ENCODE data around the gene KLHL14.

Gene KLHL14

DNA sequence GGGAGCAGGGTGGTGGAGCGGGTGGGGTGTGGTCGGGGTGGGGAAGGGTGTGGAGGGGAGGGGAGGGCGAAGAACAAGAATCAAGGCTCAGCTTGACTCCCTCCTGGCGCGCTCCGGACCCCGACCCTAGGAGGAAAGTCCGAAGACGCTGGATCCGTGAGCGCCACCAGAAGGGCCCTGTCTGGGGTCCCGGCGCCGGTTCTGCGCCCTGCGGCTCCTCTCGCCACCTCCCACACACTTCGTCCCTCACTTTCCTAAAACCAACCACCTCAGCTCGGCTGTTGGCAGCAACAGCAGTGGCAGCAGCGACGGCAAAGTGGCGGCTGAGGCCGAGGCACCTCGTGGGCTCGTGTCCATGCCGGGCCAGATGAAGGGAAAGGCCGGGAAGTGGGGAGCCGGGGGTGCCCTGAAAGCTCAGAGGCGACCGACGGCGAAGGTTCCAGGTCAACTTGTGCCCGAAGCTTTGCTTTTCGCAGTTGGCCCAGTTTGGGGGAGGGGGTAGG lies 2.1 kb downstream of the KLHL14 start:
- no peak for DNase-seq

DNA sequence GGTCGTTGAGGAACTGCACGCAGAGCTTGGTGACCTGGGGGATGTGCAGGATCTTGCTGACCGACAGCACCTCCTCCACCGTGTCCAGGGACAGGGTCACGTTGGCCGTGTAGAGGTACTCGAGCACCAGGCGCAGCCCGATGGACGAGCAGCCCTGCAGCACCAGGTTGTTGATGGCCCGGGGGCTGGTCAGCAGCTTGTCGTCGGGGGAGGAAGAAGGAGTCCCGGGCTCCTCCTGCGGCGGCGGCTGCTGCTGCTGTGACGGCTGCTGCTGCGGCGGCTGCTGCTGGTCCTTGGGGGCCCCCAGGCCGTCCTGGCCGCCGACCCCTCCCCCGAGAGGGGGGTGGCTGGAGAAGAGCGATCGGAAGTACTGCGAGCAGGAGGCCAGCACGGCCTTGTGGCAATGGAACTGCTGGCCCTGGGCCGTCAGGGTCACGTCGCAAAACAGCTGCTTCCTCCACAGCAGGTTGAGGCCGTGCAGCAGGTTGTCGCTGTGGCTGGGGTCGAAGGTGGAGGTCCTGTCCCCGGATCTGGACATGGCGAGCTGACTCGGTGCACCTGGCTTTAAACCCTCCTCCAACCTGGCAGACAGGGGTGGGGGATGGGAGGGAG lies 2.7 kb downstream of the KLHL14 start:
- no peak for DNase-seq

DNA sequence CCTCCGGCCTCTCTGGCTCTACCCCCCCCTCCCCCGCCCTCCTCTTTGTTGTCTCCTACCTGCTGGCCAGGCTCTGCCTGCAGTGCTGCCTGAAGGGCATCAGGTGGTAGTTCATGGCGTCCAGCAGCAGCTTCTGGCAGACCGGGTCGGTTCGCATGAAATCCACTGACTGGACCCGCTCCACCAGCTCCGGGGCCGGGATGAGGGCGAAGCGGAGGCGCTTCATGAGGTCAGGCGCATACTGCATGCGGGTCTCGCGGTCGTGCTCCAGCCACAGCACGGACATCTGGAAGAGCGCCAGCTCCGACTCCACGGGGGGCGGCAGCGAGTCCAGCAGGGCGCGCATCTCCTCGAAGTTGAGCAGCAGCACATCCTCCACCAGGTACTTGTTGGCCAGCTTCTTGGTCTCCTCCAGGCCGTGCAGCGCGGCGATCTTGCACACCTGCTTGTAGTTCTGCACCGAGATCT lies 3.2 kb downstream of the KLHL14 start:
- DNase-seq: no peak

- DNase-seq: no peak
Measured at GRCh38 chr18:32769071-32769585, 3.7 kb downstream of the KLHL14 start.

- no peak for DNase-seq
Measured at GRCh38 chr18:32767400-32767799, 5.4 kb downstream of the KLHL14 start.

DNA sequence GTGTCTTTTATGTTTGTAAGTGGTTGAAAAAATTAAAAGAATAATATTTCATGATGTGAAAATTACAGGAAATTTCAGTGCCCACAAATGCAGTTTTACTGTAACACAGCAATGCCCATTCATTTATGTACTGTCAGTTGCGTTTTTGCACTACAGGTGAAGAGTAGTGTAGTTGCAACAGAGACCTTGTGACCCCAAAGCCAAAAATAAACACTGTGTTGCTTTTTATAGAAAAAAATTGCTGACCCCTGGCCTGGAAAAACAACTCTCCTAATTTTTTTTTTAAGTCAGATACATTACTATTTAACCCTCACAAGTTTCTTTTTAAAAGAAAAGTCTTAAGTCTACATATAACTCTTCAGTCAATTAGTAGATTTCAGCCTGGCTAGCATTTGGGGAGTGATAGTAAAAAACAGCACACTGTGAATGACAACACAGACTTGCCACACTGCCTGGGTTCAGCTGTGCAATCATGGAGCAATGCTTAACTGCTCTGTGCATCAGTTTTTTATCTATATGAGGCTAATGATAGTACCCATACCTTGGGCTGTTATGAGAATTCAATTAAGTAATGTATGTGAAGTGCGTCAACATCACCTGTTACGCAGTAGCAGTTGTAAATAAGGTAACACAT lies 8.1 kb downstream of the KLHL14 start:
- no peak for DNase-seq

DNA sequence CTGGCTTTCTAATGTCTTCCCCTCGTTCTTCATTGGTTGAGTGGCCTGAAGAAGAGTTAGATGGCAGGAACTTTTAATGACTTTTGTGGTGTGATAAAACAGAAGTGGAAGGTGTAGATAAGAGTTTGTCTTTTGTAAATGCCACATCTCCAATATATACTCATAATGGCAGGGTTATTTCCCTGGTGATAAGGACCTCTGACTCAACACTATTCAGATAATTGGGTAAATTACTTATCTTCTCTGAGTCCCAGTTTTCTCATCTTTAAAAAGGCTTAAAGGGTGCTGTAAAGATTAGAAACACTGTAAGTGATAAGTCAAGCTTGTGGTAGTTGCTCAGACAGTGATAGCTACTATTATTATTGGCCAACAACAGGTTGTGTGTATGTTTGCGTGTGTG lies 9.5 kb downstream of the KLHL14 start:
- no peak for DNase-seq

GRCh38 chr18:32761231-32761630 lies 11.6 kb downstream of the KLHL14 start:
- DNase-seq: no peak

DNA sequence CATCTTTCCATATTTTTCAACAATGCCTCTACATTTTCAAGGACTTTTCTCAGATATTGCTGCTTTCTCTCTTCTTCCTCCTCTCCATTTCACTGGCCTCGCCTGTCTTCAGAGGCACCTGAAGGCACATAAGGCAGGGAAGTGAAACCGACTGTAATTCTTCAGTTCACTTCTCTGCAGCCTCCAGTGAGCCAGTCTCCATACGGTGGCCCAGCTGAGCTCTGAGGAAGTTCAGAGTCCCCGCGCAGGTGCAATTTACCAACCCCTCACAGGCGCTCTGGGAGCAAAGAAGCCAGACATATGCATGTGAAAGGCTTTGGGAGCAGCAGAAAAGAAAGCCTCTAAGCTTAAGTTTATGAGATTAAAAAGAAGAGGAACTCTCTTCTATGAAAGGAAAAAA lies 12.4 kb downstream of the KLHL14 start:
- no peak for DNase-seq

- DNase-seq: no peak
Measured at GRCh38 chr18:32759611-32760167, 13.1 kb downstream of the KLHL14 start.

- no peak for DNase-seq
Measured at GRCh38 chr18:32754508-32755263, 18.1 kb downstream of the KLHL14 start.

DNA sequence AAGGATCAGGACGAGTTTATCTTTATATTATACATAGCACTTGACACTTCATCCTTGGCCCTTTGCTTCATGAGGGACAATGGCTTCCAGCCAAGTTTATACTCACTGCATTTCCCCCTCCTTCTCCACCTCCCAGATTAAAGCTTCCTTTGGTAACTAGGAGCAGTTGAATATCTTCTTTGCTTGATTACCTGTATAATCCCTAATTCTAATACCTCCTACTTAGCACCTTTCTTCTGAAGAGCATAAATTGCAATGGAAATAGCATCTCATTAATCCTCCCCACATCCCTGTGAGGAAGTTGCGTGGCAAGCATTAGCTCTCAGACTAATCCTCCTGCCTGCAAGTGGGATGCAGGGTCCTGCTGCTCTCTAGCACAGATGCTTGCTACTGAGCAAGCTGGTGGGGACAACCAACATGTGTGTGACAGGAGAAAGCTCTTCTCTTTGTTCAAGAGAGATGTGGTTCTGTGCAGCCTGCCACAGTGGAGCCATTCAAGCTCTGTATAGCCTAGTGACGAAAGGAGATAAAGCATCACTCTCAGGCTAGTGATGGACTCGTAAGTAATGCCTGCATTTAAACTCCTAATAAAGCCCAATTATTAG lies 19.1 kb downstream of the KLHL14 start:
- no peak for DNase-seq

GRCh38 chr18:32750328-32750727 lies 22.5 kb downstream of the KLHL14 start:
- no peak for DNase-seq

DNA sequence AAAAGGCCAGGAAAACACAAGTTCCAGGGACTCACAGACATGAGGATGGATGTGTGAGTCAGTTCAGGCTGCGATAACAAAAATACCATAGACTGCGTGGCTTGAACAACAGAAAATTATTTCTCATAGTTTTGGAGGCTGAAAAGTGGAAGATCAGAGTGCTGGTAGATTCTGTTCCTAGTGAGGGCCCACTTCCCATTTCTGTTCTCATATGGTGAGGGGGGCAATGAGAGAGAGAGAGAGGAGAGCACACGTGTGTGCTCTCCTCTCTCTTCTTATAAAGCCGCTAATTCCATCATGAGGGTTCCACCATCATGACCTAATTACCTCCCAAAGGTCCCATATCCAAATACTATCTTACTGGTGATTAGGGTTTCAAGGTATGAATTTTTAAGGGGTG lies 23.0 kb downstream of the KLHL14 start:
- no peak for DNase-seq

DNA sequence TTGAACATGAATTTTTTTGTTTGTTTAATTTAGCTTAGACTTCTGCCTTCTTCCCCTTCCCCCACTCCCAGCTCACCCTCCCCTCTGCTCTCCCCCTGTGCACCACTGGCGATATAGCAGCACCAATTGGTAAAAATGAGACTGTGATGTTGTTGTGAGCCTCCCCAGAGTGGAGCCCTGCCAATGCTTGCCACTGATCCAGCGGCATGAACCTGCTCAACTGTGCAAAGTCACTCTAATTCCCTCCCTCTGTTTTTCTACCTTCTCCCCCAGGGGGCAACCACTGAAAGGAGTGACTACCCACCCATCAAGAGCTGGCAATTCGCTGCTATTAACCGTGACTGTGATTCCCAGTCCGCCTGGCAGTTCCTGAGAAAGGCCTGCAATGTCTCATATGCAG lies 30.2 kb downstream of the KLHL14 start:
- DNase-seq: no peak

DNA sequence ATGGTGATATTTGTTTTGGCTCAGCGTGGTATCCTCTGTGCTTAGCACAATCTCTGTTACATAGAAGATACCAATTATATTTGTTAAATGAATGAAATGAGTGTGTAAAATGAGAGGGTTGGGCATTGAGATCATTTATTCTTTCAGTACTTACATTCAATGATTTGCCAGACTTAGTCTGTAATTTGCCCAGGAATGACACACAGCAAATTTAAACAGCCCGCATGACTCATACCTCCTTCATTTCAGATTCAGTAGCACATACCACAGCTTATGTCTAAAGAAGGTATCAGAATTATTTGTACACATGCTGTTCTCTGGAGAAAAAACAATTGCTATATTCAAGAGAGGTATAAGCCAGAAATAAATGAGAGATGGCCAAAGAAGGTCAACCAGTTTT lies 37.0 kb downstream of the KLHL14 start:
- peak in 2 of 56 donors; percentile 2 to 17 for DNase-seq

DNA sequence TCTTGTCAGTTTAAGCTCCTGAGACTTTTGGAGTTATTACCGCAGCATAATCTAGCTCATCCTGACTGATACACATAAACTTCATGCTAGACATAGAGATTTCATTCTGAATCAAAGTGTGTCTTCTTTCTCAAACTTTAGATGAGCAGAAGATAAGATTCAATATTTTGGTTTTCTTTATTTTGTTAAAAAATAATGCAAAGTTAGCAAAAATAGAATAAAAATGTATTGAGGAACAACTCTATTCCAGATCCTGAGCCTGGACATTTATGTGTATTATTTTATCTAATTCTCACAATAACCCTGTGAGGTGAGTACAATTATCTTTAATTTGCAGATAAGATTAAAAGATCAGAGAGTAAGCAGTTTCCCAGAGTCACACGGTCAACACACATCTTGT lies 38.4 kb downstream of the KLHL14 start:
- DNase-seq: no peak

- DNase-seq: no peak
Measured at GRCh38 chr18:32732165-32732564, 40.7 kb downstream of the KLHL14 start.

DNA sequence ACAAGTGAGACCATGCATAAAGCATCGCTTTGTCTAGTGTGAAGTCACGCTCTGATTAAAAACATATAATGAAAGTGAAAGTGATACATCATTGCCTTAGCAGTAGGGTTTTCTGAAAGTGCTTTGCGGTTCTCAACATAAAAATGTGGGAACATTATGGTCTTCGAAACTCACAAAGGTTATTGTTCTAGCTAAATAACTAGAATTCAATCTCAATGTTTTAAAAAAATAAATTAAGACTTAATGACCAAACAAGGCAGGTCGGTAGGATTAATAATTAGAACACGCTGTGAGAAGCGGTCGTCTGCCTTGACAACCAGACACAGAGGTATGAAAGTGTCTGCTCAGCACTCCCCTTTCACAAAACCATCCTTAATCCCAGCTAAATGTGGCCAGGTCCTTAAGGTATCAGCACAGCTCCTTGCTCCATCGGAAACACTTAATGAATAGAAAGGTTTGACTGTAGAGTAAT lies 42.2 kb downstream of the KLHL14 start:
- DNase-seq: no peak

DNA sequence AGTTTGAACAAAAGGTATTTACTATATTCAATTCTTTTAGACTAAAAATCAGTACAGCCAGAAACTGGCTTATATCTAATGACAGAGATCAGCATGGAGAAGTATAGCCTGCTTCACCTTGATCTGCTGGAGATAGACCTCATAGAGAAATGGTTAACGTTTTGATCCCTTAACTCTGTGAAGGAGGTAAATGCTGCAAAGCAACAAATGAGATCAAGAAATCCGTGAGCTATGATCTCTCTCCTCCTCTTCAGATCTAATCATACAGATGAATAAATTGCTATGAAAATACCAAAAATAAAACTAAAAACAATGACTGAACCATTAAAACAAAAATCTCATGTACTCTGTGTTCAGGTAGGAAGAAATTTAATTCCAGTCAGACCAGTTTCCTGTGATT lies 42.8 kb downstream of the KLHL14 start:
- no peak for DNase-seq

DNA sequence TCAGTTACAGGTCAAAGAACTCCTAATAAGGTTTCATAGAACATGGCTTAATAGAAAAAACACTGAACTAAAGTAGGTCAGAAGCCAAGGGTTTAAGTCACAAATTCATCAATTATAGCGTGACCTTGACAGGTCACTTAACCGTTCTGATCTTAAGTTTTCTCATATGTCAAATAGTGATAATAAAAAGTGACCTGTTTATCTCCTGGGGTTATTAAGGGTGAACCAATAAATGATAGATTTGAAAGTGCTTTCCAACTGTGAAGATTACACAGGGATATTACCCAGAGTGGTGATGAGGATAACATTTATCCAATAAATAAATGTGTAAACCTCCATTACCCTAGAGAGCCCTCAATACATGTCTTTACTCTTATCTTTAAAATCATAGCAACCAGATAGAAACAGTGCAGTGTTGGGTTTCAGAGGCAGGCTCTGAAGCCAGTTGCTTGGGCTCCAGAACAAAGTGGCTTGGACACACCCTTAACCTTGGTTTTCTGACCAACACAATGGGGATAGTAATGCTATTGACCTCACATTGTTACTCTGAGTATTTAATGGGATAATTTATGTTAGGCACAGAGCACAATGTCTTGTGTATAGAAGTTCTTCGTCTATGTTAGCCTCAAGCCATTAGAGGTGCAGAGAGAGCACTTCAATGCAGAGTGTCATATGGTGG lies 48.6 kb downstream of the KLHL14 start:
- DNase-seq: no peak

All from amygdala (tissue), 56 donors.